ENCODE measurements around the gene AANAT.

DNA sequence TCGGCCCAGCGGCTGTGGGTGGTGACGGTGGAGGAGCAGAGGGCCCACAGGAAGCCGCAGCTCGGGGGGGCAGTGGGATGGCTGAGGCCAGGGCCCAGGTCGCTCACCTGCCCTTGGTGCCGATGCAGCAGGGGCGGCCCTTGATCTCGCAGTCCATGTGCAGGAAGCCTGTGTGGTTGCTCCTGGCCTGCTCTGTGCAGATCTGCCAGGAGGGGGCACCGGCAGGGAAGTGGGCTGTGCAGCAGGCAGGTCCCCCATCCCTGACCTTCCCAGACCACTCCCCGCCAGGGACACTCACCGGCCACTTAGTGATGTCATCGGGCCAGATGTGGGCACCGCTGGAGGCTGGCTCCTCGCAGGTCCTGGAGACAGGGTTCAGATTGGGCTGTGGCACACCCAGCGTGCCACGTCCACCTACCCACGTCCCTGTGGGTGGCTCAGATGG lies 6.2 kb downstream of the AANAT start:
- TF ChIP-seq POLR2AphosphoS5 (IDR thresholded peaks at IDR 0.05) (no peak), POLR2A (IDR thresholded peaks at IDR 0.05) (no peak)
- TF ChIP-seq, protein P1, sequence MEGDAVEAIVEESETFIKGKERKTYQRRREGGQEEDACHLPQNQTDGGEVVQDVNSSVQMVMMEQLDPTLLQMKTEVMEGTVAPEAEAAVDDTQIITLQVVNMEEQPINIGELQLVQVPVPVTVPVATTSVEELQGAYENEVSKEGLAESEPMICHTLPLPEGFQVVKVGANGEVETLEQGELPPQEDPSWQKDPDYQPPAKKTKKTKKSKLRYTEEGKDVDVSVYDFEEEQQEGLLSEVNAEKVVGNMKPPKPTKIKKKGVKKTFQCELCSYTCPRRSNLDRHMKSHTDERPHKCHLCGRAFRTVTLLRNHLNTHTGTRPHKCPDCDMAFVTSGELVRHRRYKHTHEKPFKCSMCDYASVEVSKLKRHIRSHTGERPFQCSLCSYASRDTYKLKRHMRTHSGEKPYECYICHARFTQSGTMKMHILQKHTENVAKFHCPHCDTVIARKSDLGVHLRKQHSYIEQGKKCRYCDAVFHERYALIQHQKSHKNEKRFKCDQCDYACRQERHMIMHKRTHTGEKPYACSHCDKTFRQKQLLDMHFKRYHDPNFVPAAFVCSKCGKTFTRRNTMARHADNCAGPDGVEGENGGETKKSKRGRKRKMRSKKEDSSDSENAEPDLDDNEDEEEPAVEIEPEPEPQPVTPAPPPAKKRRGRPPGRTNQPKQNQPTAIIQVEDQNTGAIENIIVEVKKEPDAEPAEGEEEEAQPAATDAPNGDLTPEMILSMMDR (IDR thresholded peaks at IDR 0.05) = peak in 1 of 2 donors; percentile 10
